Measurements from ENCODE around the gene POU2AF1.
A peak's percentile ranks its signal among the peaks of the same experiment; 100 is the strongest.

Gene POU2AF1

GRCh38 chr11:111372538-111372937, 6.5 kb downstream of the POU2AF1 start:
- no peak overlapping the region for H3K27ac ChIP-seq
- DNase-seq (ENCODE audit: low spot score) = no peak
- ChIA-PET POLR2A (ENCODE audit: low non-redundant PET) (no interaction called here), CTCF (no interaction called here)
- TF ChIP-seq CTCF (conservative IDR thresholded peaks at IDR 0.05; ENCODE audit: low read depth) = no peak

GRCh38 chr11:111370902-111371578, 8.0 kb downstream of the POU2AF1 start:
- H3K27ac ChIP-seq = no peak overlapping the region
- CTCF ChIA-PET = interaction anchor here (0.7 kb wide), 1 partner anchor 28 kb away, joined by 3 read pairs; no protein-coding TSS in a partner anchor
- POLR2A ChIA-PET (ENCODE audit: low non-redundant PET) = no interaction called here
- no peak for DNase-seq (ENCODE audit: low spot score)
- no peak for TF ChIP-seq CTCF (conservative IDR thresholded peaks at IDR 0.05; ENCODE audit: low read depth)

- no peak for TF ChIP-seq CTCF (conservative IDR thresholded peaks at IDR 0.05; ENCODE audit: low read depth)
- no peak for DNase-seq (ENCODE audit: low spot score)
- CTCF ChIA-PET = interaction anchor here (0.6 kb wide), 1 partner anchor 9 kb away, joined by 3 read pairs; no protein-coding TSS in a partner anchor
- POLR2A ChIA-PET (ENCODE audit: low non-redundant PET) = no interaction called here
- H3K27ac ChIP-seq = no peak overlapping the region
Observed at GRCh38 chr11:111370270-111370901, 8.7 kb downstream of the POU2AF1 start.

- no peak for TF ChIP-seq CTCF (conservative IDR thresholded peaks at IDR 0.05; ENCODE audit: low read depth)
- H3K27ac ChIP-seq = no peak overlapping the region
- no peak for DNase-seq (ENCODE audit: low spot score)
- ChIA-PET CTCF (no interaction called here), POLR2A (ENCODE audit: low non-redundant PET) (no interaction called here)
Observed at GRCh38 chr11:111368285-111368560, 10.9 kb downstream of the POU2AF1 start.

- CTCF ChIA-PET = no interaction called here
- POLR2A ChIA-PET (ENCODE audit: low non-redundant PET) = no interaction called here
- DNase-seq (ENCODE audit: low spot score) = no peak
Observed at GRCh38 chr11:111367411-111368284, 11.4 kb downstream of the POU2AF1 start.

More at GRCh38 chr11:111367411-111368284, 11.4 kb downstream of the POU2AF1 start:
- TF ChIP-seq CTCF (conservative IDR thresholded peaks at IDR 0.05; ENCODE audit: low read depth) = no peak
- peak overlapping the region; percentile 62 for H3K27ac ChIP-seq

Measured in RWPE1 (cell line).